Kidney epithelial cell (primary cell): ENCODE data around the gene SP7. TPM values are rescaled to one million over a fixed set of nuclear protein-coding genes. Genes with fewer than 3 reads are reported as not detected.

Source experiments
- DNase-seq: peaks from one replicate; pipeline ENCODE4 v3.0.0-alpha.2; 2010; ENCODE audit warnings: low read depth
- H3K27me3 ChIP-seq: 2 replicates; pipeline ENCODE4 v1.6.0; 2011; ENCODE audit warnings: low read length; ENCODE audit not compliant: control insufficient read depth, insufficient read depth
- H3K36me3 ChIP-seq: 2 replicates; pipeline ENCODE4 v1.5.1; 2011; ENCODE audit warnings: low read length; ENCODE audit not compliant: control insufficient read depth, insufficient read depth
- H3K4me3 ChIP-seq: 2 replicates; pipeline ENCODE4 v1.5.1; 2011; ENCODE audit warnings: low read depth, mild to moderate bottlenecking, control low read depth, low read length
- CTCF ChIP-seq: IDR thresholded peaks from 2 replicates; pipeline ENCODE4 v1.5.1; 2011; ENCODE audit warnings: mild to moderate bottlenecking, moderate library complexity, low read length, control low read depth, inconsistent platforms; ENCODE audit not compliant: insufficient read depth, poor library complexity, severe bottlenecking
- total RNA-seq: library from RNA; depleted of rRNA; stranded (reverse); fragments of >200 nt; gene quantifications from 2 replicates; pipeline ENCODE4 v1.2.3, GENCODE V29; 2015

Gene SP7
- total RNA-seq, 1 donor from 2014 or later = not detected

DNA sequence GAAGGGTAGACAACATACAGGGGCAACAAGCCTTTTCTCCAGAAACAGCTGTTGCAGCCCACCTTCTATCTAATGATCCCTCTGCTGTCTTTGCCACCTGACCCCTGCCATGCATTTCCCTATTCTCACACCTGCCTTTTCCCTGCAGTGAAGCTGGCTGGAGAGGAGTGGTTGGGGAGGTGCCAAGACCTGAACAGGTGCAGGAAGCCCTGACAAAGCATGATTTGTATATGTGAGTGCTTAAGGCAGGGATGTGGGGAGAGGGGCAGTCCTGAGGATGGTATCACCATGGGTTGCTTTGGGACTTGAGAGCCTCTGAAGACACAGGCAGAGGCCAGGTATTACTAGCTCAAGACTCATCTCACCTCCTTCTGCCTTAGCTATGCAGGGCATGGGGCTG is 43.7 kb downstream of the SP7 start:
- Histone ChIP-seq H3K27me3 (no peaks in the 10 kb centered on the region), H3K36me3 (no peaks in the 10 kb centered on the region), H3K4me3 (no peak overlapping the region)
- no peak for DNase-seq
- TF ChIP-seq CTCF = no peak

DNA sequence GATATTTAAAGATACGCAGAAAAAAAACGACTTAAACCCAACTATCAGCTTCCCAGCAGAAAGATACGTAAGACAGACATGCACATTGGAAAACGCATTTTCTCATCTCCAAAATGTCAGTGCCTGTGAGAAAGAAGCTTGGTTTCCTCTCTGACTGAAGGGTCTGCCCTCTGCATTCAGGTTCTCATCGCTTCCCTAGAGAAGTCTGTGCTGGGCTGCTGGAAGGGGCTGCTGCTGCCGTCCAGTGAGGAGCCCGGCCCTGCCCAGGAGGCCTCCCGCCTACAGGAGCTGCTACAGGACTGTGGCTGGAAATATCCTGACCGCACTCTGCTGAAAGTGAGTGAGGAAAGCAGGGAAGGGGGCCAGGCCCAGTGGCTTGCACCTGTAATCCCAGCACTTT is 45.5 kb downstream of the SP7 start:
- H3K4me3 ChIP-seq = no peak overlapping the region
- no peak for TF ChIP-seq CTCF
- DNase-seq = no peak
- no peaks in the 10 kb centered on the region for H3K36me3 ChIP-seq
- H3K27me3 ChIP-seq = no peaks in the 10 kb centered on the region

GRCh38 chr12:53289891-53290290 is 46.3 kb downstream of the SP7 start:
- no peak for DNase-seq

GRCh38 chr12:53288322-53288721 is 47.8 kb downstream of the SP7 start:
- no peaks in the 10 kb centered on the region for H3K27me3 ChIP-seq

More at GRCh38 chr12:53289891-53290290, 46.3 kb downstream of the SP7 start:
- Histone ChIP-seq H3K27me3 (no peaks in the 10 kb centered on the region), H3K36me3 (no peaks in the 10 kb centered on the region), H3K4me3 (no peak overlapping the region)
- no peak for TF ChIP-seq CTCF

GRCh38 chr12:53287741-53288216 is 48.4 kb downstream of the SP7 start:
- Histone ChIP-seq H3K4me3 (no peak overlapping the region), H3K27me3 (no peaks in the 10 kb centered on the region), H3K36me3 (no peaks in the 10 kb centered on the region)
- TF ChIP-seq CTCF = peak; percentile 69
- no peak for DNase-seq

More at GRCh38 chr12:53288322-53288721, 47.8 kb downstream of the SP7 start:
- no peak for DNase-seq
- TF ChIP-seq CTCF = no peak
- no peaks in the 10 kb centered on the region for H3K36me3 ChIP-seq
- H3K4me3 ChIP-seq = no peak overlapping the region

DNA sequence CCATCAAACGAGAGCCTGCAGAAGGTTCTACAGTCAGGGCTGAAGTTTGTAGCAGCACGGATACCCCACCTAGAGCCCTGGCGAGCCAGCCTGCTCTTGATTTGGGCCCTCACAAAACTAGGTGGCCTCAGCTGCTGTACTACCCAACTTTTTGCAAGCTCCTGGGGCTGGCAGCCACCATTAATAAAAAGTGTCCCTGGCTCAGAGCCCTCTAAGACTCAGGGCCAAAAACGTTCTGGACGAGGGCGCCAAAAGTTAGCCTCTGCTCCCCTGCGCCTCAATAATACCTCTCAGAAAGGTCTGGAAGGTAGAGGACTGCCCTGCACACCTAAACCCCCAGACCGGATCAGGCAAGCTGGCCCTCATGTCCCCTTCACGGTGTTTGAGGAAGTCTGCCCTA is 49.7 kb downstream of the SP7 start:
- Histone ChIP-seq H3K27me3 (no peaks in the 10 kb centered on the region), H3K4me3 (no peak overlapping the region), H3K36me3 (no peaks in the 10 kb centered on the region)
- no peak for TF ChIP-seq CTCF
- DNase-seq = no peak
